GM12892 (cell line): ENCODE measurements around the gene COL6A6.

Experiments
- POLR2A ChIP-seq: IDR thresholded peaks from 2 replicates; pipeline ENCODE4 v1.6.1; 2011; ENCODE audit warnings: low read depth, low read length, control low read depth
- POLR2AphosphoS5 ChIP-seq: IDR thresholded peaks from 2 replicates; pipeline ENCODE4 v1.6.1; 2011; ENCODE audit warnings: low read depth, low read length, control low read depth
- TAF1 ChIP-seq: IDR thresholded peaks from 2 replicates; pipeline ENCODE4 v1.6.1; 2011; ENCODE audit warnings: low read depth, mild to moderate bottlenecking, control low read depth, low read length, borderline replicate concordance

GRCh38 chr3:130557336-130558035, 40.5 kb downstream of the COL6A6 start:
- TF ChIP-seq POLR2AphosphoS5 = no peak
- TF ChIP-seq TAF1 = no peak
- TF ChIP-seq POLR2A = no peak
